AG09319 (cell line): ENCODE data around the gene IL17RD.
A peak's percentile ranks its signal among the peaks of the same experiment; 100 is the strongest.

ENCODE experiments used
- DNase-seq: peaks from one replicate; pipeline ENCODE4 v3.0.0-alpha.2; 2010; ENCODE audit warnings: low read depth; ENCODE audit errors: extremely low read depth
- TF ChIP-seq, protein P1 (sequence below): IDR thresholded peaks from 2 replicates; pipeline ENCODE4 v1.5.1; 2011; ENCODE audit warnings: low read depth, mild to moderate bottlenecking, inconsistent platforms, low read length, moderate library complexity

The IL17RD gene

GRCh38 chr3:57142411-57142723 lies 22.8 kb downstream of the IL17RD start:
- TF ChIP-seq, protein P1, sequence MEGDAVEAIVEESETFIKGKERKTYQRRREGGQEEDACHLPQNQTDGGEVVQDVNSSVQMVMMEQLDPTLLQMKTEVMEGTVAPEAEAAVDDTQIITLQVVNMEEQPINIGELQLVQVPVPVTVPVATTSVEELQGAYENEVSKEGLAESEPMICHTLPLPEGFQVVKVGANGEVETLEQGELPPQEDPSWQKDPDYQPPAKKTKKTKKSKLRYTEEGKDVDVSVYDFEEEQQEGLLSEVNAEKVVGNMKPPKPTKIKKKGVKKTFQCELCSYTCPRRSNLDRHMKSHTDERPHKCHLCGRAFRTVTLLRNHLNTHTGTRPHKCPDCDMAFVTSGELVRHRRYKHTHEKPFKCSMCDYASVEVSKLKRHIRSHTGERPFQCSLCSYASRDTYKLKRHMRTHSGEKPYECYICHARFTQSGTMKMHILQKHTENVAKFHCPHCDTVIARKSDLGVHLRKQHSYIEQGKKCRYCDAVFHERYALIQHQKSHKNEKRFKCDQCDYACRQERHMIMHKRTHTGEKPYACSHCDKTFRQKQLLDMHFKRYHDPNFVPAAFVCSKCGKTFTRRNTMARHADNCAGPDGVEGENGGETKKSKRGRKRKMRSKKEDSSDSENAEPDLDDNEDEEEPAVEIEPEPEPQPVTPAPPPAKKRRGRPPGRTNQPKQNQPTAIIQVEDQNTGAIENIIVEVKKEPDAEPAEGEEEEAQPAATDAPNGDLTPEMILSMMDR = no peak
- DNase-seq = no peak

DNA sequence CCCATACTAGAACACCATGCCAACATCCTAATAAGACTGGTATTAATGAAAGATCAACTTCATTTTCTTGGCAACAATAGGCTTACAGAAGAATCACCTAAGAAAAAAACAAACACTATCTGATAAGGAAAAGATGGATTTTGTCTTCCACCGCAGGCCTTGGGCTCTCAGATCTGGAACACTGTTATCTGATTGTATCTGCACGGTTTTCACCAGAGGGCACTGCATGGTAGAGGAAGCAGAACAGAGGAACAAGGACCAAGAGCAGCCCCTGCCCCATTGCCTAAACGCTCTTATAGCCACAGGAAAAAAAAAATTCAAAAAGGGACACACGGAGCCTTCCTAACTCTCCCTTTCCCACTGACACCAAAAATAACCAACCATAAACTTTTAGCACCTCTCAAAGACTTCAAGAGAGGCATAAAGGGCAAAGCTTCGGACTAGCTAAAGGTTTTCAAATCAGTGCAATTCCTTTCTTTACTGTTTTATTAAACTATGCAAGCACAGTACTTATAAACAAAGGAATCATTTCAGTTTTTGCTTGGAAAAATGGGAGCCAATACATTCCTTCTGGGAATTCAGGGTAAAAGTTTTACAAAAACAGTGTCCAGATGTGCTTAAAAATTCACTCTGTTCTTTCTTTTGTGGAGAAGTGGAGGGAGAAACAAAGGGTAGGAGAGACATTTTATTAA lies 23.3 kb downstream of the IL17RD start:
- TF ChIP-seq, protein P1 = peak; percentile 19
- no peak for DNase-seq

DNA sequence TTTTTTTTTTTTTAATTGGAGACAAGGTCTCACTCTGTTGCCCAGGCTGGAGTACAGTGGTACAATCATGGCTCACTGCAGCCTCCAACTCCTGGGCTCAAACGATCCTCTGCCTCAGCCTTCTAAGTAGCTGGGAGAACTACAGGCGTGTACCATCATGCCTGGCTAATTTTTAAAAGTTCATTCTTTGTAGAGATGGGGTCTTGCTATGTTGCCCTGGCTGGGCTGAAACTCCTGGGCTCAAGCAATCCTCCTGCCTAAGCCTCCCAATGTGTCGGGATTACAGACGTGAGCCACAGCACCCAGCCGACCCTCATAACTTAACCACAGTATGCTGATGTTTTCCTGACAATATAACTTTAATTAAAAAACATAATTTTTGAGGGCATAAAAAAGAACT lies 24.3 kb downstream of the IL17RD start:
- DNase-seq = no peak
- TF ChIP-seq, protein P1 = no peak

- TF ChIP-seq, protein P1 = no peak
- no peak for DNase-seq
Measured at GRCh38 chr3:57135964-57136719, 29.0 kb downstream of the IL17RD start.

DNA sequence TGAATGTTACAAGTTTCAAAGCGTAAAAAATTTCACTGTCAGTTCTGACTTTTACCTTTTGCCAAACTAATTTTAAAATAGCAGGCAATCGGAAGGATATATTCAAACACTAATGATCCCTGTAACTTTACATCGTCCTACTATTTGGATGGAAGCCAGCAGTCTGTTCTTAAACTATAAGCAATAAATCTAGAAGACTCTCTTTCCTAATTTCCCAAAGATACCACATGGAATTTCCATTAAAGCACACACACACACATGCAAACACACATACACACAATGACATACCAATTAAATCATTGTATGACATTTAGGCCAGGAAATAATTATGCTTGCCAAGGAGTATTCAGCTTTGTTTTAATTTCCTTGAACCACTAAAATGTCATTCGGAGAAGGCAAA lies 32.0 kb downstream of the IL17RD start:
- TF ChIP-seq, protein P1 = no peak
- DNase-seq = no peak

- TF ChIP-seq, protein P1 = no peak
- no peak for DNase-seq
Measured at GRCh38 chr3:57132674-57133073, 32.5 kb downstream of the IL17RD start.

DNA sequence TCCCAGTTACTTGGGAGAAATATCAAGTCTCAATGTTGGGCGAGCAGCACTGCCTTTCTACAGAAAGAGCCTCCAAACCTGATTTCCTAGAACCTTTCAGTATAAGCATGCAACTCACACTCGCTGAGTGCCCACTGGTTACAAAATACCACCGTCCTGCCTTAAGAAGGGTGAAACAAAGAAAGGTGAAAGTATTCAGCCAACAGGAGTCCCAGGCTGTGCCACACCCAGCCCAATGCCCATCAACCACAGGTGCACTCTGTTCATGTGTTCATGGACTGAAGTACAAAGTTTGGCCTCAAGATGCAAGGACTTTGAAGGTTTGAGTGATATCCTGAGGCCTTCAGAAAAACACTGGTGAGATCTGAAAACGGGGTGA lies 34.0 kb downstream of the IL17RD start:
- DNase-seq = no peak
- TF ChIP-seq, protein P1 = no peak
